Type B pancreatic cell (in vitro differentiated cells): ENCODE measurements around the gene HBG2. TPM values are rescaled to one million over a fixed set of nuclear protein-coding genes. Genes with fewer than 3 reads are reported as not detected.

Experiments
- DNase-seq: peaks from one replicate; pipeline ENCODE4 v3.0.0; 2021; ENCODE audit warnings: mixed read lengths; ENCODE audit not compliant: unreplicated experiment; ENCODE audit errors: extremely low spot score
- H3K27ac Mint-ChIP-seq: 2 replicates; pipeline ENCODE4 v1.8.0; 2021; ENCODE audit warnings: mild to moderate bottlenecking, mixed read lengths
- H3K27me3 Mint-ChIP-seq: 2 replicates; pipeline ENCODE4 v1.8.0; 2021; ENCODE audit warnings: mixed read lengths
- H3K36me3 Mint-ChIP-seq: 2 replicates; pipeline ENCODE4 v1.8.0; 2021; ENCODE audit warnings: mixed read lengths
- H3K4me1 Mint-ChIP-seq: one replicate; pipeline ENCODE4 v1.8.0; 2021; ENCODE audit warnings: mixed read lengths; ENCODE audit not compliant: unreplicated experiment
- H3K4me3 Mint-ChIP-seq: 2 replicates; pipeline ENCODE4 v1.8.0; 2021; ENCODE audit warnings: mild to moderate bottlenecking, mixed read lengths
- H3K9me3 Mint-ChIP-seq: 2 replicates; pipeline ENCODE4 v1.8.0; 2021; ENCODE audit warnings: mixed read lengths
- total RNA-seq: library from RNA; stranded (reverse); gene quantifications from 2 replicates; pipeline ENCODE4 v1.2.1, GENCODE V29; 2021; ENCODE audit warnings: low replicate concordance
- TF ChIP-seq, protein P1 (sequence below): fragments of 200-600 bp; sonication (generic); conservative IDR thresholded peaks from 2 replicates; pipeline ENCODE4 v1.5.0; 2021; ENCODE audit warnings: antibody characterized with exemption, mild to moderate bottlenecking

HBG2 gene
- total RNA-seq, 1 donor from 2014 or later, result not detected

- no peak for DNase-seq
- no peak within 1 kb of the TSS for H3K4me3 Mint-ChIP-seq
- no peaks in the 10 kb centered on the region for H3K9me3 Mint-ChIP-seq
- H3K4me1 Mint-ChIP-seq, result no peaks in the 10 kb centered on the region
- no peaks in the 10 kb centered on the region for H3K36me3 Mint-ChIP-seq
- no peak within 1 kb of the TSS for H3K27ac Mint-ChIP-seq
- TF ChIP-seq, protein P1, sequence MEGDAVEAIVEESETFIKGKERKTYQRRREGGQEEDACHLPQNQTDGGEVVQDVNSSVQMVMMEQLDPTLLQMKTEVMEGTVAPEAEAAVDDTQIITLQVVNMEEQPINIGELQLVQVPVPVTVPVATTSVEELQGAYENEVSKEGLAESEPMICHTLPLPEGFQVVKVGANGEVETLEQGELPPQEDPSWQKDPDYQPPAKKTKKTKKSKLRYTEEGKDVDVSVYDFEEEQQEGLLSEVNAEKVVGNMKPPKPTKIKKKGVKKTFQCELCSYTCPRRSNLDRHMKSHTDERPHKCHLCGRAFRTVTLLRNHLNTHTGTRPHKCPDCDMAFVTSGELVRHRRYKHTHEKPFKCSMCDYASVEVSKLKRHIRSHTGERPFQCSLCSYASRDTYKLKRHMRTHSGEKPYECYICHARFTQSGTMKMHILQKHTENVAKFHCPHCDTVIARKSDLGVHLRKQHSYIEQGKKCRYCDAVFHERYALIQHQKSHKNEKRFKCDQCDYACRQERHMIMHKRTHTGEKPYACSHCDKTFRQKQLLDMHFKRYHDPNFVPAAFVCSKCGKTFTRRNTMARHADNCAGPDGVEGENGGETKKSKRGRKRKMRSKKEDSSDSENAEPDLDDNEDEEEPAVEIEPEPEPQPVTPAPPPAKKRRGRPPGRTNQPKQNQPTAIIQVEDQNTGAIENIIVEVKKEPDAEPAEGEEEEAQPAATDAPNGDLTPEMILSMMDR, result no peak
- H3K27me3 Mint-ChIP-seq, result no peaks in the 10 kb centered on the region
Observed at GRCh38 chr11:5226732-5227310, 27.8 kb downstream of the HBG2 start, which contains the start of gene HBB. TSS of gene HBB (minus strand) at chr11:5227071. CDS start at chr11:5227021, 50 bp downstream.

GRCh38 chr11:5225480-5225871 is 29.1 kb downstream of the HBG2 start:
- Mint-ChIP-seq H3K4me3 (no peak overlapping the region), H3K9me3 (no peaks in the 10 kb centered on the region), H3K36me3 (no peaks in the 10 kb centered on the region), H3K4me1 (no peaks in the 10 kb centered on the region), H3K27me3 (no peaks in the 10 kb centered on the region), H3K27ac (no peak overlapping the region)
- TF ChIP-seq, protein P1, result no peak
- DNase-seq, result no peak

DNA sequence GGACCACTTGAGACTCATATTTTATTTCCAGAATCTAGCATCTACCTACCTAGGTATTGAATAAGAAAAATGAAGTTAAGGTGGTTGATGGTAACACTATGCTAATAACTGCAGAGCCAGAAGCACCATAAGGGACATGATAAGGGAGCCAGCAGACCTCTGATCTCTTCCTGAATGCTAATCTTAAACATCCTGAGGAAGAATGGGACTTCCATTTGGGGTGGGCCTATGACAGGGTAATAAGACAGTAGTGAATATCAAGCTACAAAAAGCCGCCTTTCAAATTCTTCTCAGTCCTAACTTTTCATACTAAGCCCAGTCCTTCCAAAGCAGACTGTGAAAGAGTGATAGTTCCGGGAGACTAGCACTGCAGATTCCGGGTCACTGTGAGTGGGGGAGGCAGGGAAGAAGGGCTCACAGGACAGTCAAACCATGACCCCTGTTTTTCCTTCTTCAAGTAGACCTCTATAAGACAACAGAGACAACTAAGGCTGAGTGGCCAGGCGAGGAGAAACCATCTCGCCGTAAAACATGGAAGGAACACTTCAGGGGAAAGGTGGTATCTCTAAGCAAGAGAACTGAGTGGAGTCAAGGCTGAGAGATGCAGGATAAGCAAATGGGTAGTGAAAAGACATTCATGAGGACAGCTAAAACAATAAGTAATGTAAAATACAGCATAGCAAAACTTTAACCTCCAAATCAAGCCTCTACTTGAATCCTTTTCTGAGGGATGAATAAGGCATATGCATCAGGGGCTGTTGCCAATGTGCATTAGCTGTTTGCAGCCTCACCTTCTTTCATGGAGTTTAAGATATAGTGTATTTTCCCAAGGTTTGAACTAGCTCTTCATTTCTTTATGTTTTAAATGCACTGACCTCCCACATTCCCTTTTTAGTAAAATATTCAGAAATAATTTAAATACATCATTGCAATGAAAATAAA is 29.8 kb downstream of the HBG2 start:
- no peaks in the 10 kb centered on the region for H3K9me3 Mint-ChIP-seq
- TF ChIP-seq, protein P1, result no peak
- H3K27ac Mint-ChIP-seq, result no peak overlapping the region
- DNase-seq, result no peak
- no peak overlapping the region for H3K4me3 Mint-ChIP-seq
- no peaks in the 10 kb centered on the region for H3K27me3 Mint-ChIP-seq
- no peaks in the 10 kb centered on the region for H3K36me3 Mint-ChIP-seq
- H3K4me1 Mint-ChIP-seq, result no peaks in the 10 kb centered on the region

- Mint-ChIP-seq H3K4me3 (no peak overlapping the region), H3K36me3 (no peaks in the 10 kb centered on the region), H3K9me3 (no peaks in the 10 kb centered on the region), H3K4me1 (no peaks in the 10 kb centered on the region), H3K27me3 (no peaks in the 10 kb centered on the region), H3K27ac (no peak overlapping the region)
- TF ChIP-seq, protein P1, result no peak
- DNase-seq, result no peak
Observed at GRCh38 chr11:5223686-5224085, 30.9 kb downstream of the HBG2 start.

DNA sequence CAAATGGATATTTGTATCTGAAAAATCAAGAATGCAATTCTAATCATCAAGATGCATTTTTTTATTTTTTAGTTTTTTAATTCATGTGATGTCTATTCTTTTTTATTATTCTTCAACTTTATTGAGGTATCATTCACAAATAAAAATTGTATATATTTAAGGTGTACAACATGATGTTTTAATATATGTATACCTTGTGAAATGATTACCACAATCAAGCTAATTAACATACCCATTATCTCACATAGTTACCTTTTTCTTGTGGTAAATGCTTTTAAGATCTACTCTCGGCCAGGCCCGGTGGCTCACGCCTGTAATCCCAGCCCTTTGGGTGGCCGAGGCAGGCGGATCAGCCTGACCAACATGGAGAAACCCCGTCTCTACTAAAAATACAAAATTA is 31.4 kb downstream of the HBG2 start:
- H3K9me3 Mint-ChIP-seq, result no peaks in the 10 kb centered on the region
- DNase-seq, result no peak
- no peaks in the 10 kb centered on the region for H3K4me1 Mint-ChIP-seq
- H3K4me3 Mint-ChIP-seq, result no peak overlapping the region
- H3K27ac Mint-ChIP-seq, result no peak overlapping the region
- no peaks in the 10 kb centered on the region for H3K27me3 Mint-ChIP-seq
- no peaks in the 10 kb centered on the region for H3K36me3 Mint-ChIP-seq
- TF ChIP-seq, protein P1, result no peak
